ENCODE data around the gene TEKTIP1. TPM values are rescaled to one million over a fixed set of nuclear protein-coding genes. Genes with fewer than 3 reads are reported as not detected.

The TEKTIP1 gene
- total and polyA plus RNA-seq, 10 of the 15 experiments (the other 5 are each of a cell fraction or from before 2014, with no cell fraction given), result 0.18 to 2.6 (median 0.60) TPM; not detected in 5

DNA sequence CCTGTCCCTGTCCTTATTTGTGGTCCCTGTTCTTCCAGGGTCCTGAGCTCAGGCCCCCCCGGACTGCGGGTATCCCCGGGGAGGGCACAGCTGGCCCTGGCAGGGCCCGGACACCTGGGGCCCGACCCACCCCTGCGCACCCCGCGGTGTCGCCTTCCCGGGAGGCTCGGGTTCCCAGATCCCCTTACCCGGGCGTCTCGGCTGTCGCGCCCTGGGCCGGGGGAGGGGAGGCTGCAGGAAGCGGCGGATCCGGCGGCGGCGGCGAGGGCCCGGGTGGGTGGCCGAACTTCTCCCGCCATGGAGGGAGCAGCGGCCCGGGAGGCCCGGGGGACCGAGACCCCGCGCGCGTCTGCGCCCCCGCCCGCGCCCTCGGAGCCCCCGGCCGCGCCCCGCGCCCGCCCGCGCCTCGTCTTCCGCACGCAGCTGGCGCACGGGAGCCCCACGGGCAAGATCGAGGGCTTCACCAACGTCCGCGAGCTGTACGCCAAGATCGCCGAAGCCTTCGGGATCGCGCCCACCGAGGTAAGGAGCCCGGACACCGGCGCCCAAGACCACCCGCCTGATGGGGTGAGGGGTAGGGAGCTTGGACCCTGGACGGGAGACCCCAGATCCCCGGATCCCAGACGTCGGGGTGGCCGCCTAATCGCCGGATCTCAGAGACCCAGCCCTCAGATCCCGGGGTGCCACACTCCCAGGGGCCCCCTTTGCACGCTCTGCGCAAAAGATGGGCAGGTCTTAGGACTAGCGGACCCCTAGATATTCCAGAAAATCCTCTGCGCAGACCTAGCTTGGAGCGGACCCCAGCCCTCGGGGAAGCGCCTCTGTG lies 46.5 kb downstream of the TEKTIP1 start, which contains the start of gene GIPC3:
GIPC3 (plus strand) TSS at position 178 of the 826 bp plus-strand sequence; CDS start at position 298, 120 bp downstream.
- no TSS peak for BruUV-seq (replicated peaks)
- Histone ChIP-seq H3K4me1 (ENCODE audit: control insufficient read depth, insufficient read depth, low read length) (no peaks in the 10 kb centered on the region), H3K9ac (ENCODE audit: control insufficient read depth, insufficient read depth, low read length) (no peak within 1 kb of the TSS), H3K36me3 (ENCODE audit: control insufficient read depth in 2 of 2, insufficient read depth in 2 of 2, low read length in 1 of 2) (no peaks in the 10 kb centered on the region), H3K9me3 (replicated peaks; ENCODE audit: control insufficient read depth, insufficient read depth, low read length) (no peaks in the 10 kb centered on the region; the same call in 2 of the 3 replicates), H2AFZ (ENCODE audit: control insufficient read depth, low read depth, low read length) (no peak within 1 kb of the TSS), H3K27ac (ENCODE audit: control insufficient read depth, insufficient read depth) (no peak within 1 kb of the TSS), H3K4me3 (no peak within 1 kb of the TSS), H3K79me2 (ENCODE audit: control insufficient read depth, insufficient read depth, low read length) (no peaks in the 10 kb centered on the region), H3K27me3 (replicated peaks in 1 of 2; ENCODE audit: control insufficient read depth in 2 of 2, insufficient read depth in 2 of 2, low read length in 1 of 2) (peaks cover 0 to 2% of the 10 kb centered on the region in 2 experiments; a peak in 1 of 4 replicates), H4K20me1 (ENCODE audit: control insufficient read depth, insufficient read depth) (no peaks in the 10 kb centered on the region), H3K4me2 (ENCODE audit: control insufficient read depth, insufficient read depth) (peak within 1 kb of the TSS; percentile 3; the same call in 1 of the 2 replicates)
- 21% methylated on average over 46 of the region's 84 CpGs for WGBS (ENCODE audit: insufficient coverage, insufficient replicate concordance, low lambda C conversion rate, missing lambda C conversion rate)
- in situ Hi-C loops (cut with MboI), result no loop called here
- ATAC-seq (no peak), DNase-seq (ENCODE audit: low read depth, low spot score) (no peak), FAIRE-seq (no peak)
- ChIA-PET CTCF (interaction anchor here (0.6 to 1.9 kb wide), 6 partner anchors 10 to 41 kb away, joined by 3 to 4 read pairs (median 3); no protein-coding TSS in a partner anchor), SMC1A (ENCODE audit: uncharacterized antibody, unreplicated experiment) (no interaction called here), POLR2A (no interaction called here), RAD21 (ENCODE audit: unreplicated experiment) (no interaction called here)
- intact Hi-C loops (cut with micrococcal nuclease; ENCODE audit: unreplicated experiment), result no loop called here
- TF ChIP-seq BRCA1 (IDR thresholded peaks at IDR 0.05; ENCODE audit: low read depth, low read length) (no peak), KLF5 (IDR thresholded peaks at IDR 0.05; ENCODE audit: partially characterized antibody) (no peak), SP1 (IDR thresholded peaks at IDR 0.05; ENCODE audit: low read depth, low read length) (no peak), FOXM1 (IDR thresholded peaks at IDR 0.05; ENCODE audit: low read depth, low read length) (no peak), TCF12 (IDR thresholded peaks at IDR 0.05; ENCODE audit: low read depth, low read length) (no peak)
- TF ChIP-seq, protein P1, sequence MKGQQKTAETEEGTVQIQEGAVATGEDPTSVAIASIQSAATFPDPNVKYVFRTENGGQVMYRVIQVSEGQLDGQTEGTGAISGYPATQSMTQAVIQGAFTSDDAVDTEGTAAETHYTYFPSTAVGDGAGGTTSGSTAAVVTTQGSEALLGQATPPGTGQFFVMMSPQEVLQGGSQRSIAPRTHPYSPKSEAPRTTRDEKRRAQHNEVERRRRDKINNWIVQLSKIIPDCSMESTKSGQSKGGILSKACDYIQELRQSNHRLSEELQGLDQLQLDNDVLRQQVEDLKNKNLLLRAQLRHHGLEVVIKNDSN (IDR thresholded peaks at IDR 0.05; ENCODE audit: borderline replicate concordance, extremely low read length, insufficient read depth, low read depth, low read length), result no peak
- TF ChIP-seq, protein P2, sequence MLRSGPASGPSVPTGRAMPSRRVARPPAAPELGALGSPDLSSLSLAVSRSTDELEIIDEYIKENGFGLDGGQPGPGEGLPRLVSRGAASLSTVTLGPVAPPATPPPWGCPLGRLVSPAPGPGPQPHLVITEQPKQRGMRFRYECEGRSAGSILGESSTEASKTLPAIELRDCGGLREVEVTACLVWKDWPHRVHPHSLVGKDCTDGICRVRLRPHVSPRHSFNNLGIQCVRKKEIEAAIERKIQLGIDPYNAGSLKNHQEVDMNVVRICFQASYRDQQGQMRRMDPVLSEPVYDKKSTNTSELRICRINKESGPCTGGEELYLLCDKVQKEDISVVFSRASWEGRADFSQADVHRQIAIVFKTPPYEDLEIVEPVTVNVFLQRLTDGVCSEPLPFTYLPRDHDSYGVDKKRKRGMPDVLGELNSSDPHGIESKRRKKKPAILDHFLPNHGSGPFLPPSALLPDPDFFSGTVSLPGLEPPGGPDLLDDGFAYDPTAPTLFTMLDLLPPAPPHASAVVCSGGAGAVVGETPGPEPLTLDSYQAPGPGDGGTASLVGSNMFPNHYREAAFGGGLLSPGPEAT (IDR thresholded peaks at IDR 0.05; ENCODE audit: low read depth), result no peak
